ENCODE data around the gene FBXO44. TPM values are rescaled to one million over a fixed set of nuclear protein-coding genes. Genes with fewer than 3 reads are reported as not detected.

The FBXO44 gene
- total RNA-seq, 1 experiment from 2014 or later: 13.3 TPM

GRCh38 chr1:11708554-11709350, 54.1 kb downstream of the FBXO44 start:
- no peak for DNase-seq (ENCODE audit: low read depth)

- no peak for DNase-seq (ENCODE audit: low read depth)
These were observed 56.8 kb downstream of the FBXO44 start for GRCh38 chr1:11711490-11711889.

- DNase-seq (ENCODE audit: low read depth): no peak
These were observed 57.6 kb downstream of the FBXO44 start for GRCh38 chr1:11712285-11712684.

Other genes starting within 250 kb of the FBXO44 start
- gene DISP3, start 175.7 kb upstream of the FBXO44 start, total RNA-seq (2014; rRNA removed; shearing (Covaris generic)): 0.02 TPM in 1 of 2 replicates, not detected in the other
- gene FBXO2, start 448 bp upstream of the FBXO44 start, total RNA-seq (2014; rRNA removed; shearing (Covaris generic)): 2.7 and 7.5 TPM in 2 replicates
- gene FBXO6, start 9.3 kb downstream of the FBXO44 start, total RNA-seq (2014; rRNA removed; shearing (Covaris generic)): 11.0 and 12.2 TPM in 2 replicates
- 129 and 141 TPM in 2 replicates for gene MAD2L2, start 26.3 kb downstream of the FBXO44 start, total RNA-seq (2014; rRNA removed; shearing (Covaris generic))
- gene DRAXIN, start 36.8 kb downstream of the FBXO44 start, total RNA-seq (2014; rRNA removed; shearing (Covaris generic)): 0.12 and 0.25 TPM in 2 replicates
- gene AGTRAP, start 81.3 kb downstream of the FBXO44 start, total RNA-seq (2014; rRNA removed; shearing (Covaris generic)): 105 and 126 TPM in 2 replicates
- gene C1orf167, start 107.3 kb downstream of the FBXO44 start, total RNA-seq (2014; rRNA removed; shearing (Covaris generic)): not detected in 2 replicates
- 2.0 and 7.5 TPM in 2 replicates for gene MTHFR, start 151.1 kb downstream of the FBXO44 start, total RNA-seq (2014; rRNA removed; shearing (Covaris generic))
- 3.2 and 6.9 TPM in 2 replicates for gene CLCN6, start 151.3 kb downstream of the FBXO44 start, total RNA-seq (2014; rRNA removed; shearing (Covaris generic))
- not detected in 2 replicates for gene NPPA, start 192.9 kb downstream of the FBXO44 start, total RNA-seq (2014; rRNA removed; shearing (Covaris generic))
- gene NPPB, start 204.1 kb downstream of the FBXO44 start, total RNA-seq (2014; rRNA removed; shearing (Covaris generic)): 7.0 and 20.0 TPM in 2 replicates

Measured in M059J (cell line).